ENCODE measurements around the gene RUNX2.

- TF ChIP-seq GATA2 (IDR thresholded peaks at IDR 0.05; ENCODE audit: low read depth, low read length) (no peak), GATA3 (IDR thresholded peaks at IDR 0.05; ENCODE audit: low read depth, low read length) (no peak)
Measured at GRCh38 chr6:45502456-45502855, 174.3 kb downstream of the RUNX2 start.

All from SH-SY5Y (cell line).